GM21529 (cell line): ENCODE results near the gene YWHAQ.

Source experiments
- ATAC-seq: cut with Tn5 transposase; IDR thresholded peaks from one replicate; pipeline ENCODE4 v1.9.1; 2021; ENCODE audit not compliant: unreplicated experiment

The YWHAQ gene

GRCh38 chr2:9655441-9656269 is 24.9 kb upstream of the YWHAQ start:
- ATAC-seq = peak; percentile 33

- no peak for ATAC-seq
Observed at GRCh38 chr2:9654452-9655100, 23.8 kb upstream of the YWHAQ start.

GRCh38 chr2:9653485-9654271 is 22.9 kb upstream of the YWHAQ start:
- ATAC-seq = no peak

GRCh38 chr2:9652898-9653479 is 22.2 kb upstream of the YWHAQ start:
- ATAC-seq = no peak

GRCh38 chr2:9652267-9652666 is 21.5 kb upstream of the YWHAQ start:
- ATAC-seq = no peak

GRCh38 chr2:9650119-9650821 is 19.5 kb upstream of the YWHAQ start:
- no peak for ATAC-seq

GRCh38 chr2:9649261-9649660 is 18.5 kb upstream of the YWHAQ start:
- no peak for ATAC-seq

GRCh38 chr2:9648821-9649220 is 18.0 kb upstream of the YWHAQ start:
- no peak for ATAC-seq

- no peak for ATAC-seq
Observed at GRCh38 chr2:9647884-9648283, 17.1 kb upstream of the YWHAQ start.

- no peak for ATAC-seq
Observed at GRCh38 chr2:9646196-9647030, 15.6 kb upstream of the YWHAQ start.

- no peak for ATAC-seq
Observed at GRCh38 chr2:9644603-9645002, 13.8 kb upstream of the YWHAQ start.

GRCh38 chr2:9644021-9644420 is 13.2 kb upstream of the YWHAQ start:
- ATAC-seq = no peak

- ATAC-seq = no peak
Observed at GRCh38 chr2:9641641-9642040, 10.8 kb upstream of the YWHAQ start.

GRCh38 chr2:9640403-9641104 is 9.8 kb upstream of the YWHAQ start:
- ATAC-seq = no peak

- no peak for ATAC-seq
Observed at GRCh38 chr2:9639740-9640343, 9.0 kb upstream of the YWHAQ start.

GRCh38 chr2:9639000-9639602 is 8.3 kb upstream of the YWHAQ start:
- ATAC-seq = no peak

GRCh38 chr2:9638532-9638931 is 7.7 kb upstream of the YWHAQ start:
- no peak for ATAC-seq

- no peak for ATAC-seq
Observed at GRCh38 chr2:9637330-9637729, 6.5 kb upstream of the YWHAQ start.
